ENCODE results near the gene RSL24D1.
A peak's percentile ranks its signal among the peaks of the same experiment; 100 is the strongest.

RSL24D1 gene

GRCh38 chr15:55204464-55204863 lies 7.7 kb upstream of the RSL24D1 start:
- Histone ChIP-seq H3K4me3 (replicated peaks; ENCODE audit: low read depth, low read length) (no peak overlapping the region), H3K36me3 (ENCODE audit: control insufficient read depth, insufficient read depth, low read length) (peaks cover 2% of the 10 kb centered on the region; the same call in 1 of the 2 replicates), H3K27me3 (replicated peaks; ENCODE audit: control insufficient read depth, insufficient read depth, low read length) (no peaks in the 10 kb centered on the region)
- no peak for TF ChIP-seq CTCF (IDR thresholded peaks at IDR 0.05; ENCODE audit: insufficient read depth, low read length, poor library complexity, severe bottlenecking)
- DNase-seq (ENCODE audit: extremely low read depth, insufficient read length), result no peak

- no peak for DNase-seq (ENCODE audit: extremely low read depth, insufficient read length)
- Histone ChIP-seq H3K27me3 (replicated peaks; ENCODE audit: control insufficient read depth, insufficient read depth, low read length) (no peaks in the 10 kb centered on the region), H3K4me3 (replicated peaks; ENCODE audit: low read depth, low read length) (no peak overlapping the region), H3K36me3 (ENCODE audit: control insufficient read depth, insufficient read depth, low read length) (peaks cover 2% of the 10 kb centered on the region; the same call in 1 of the 2 replicates)
- no peak for TF ChIP-seq CTCF (IDR thresholded peaks at IDR 0.05; ENCODE audit: insufficient read depth, low read length, poor library complexity, severe bottlenecking)
Measured at GRCh38 chr15:55202206-55202605, 5.5 kb upstream of the RSL24D1 start.

- H3K4me3 ChIP-seq (replicated peaks; ENCODE audit: low read depth, low read length), result no peak overlapping the region
- H3K27me3 ChIP-seq (replicated peaks; ENCODE audit: control insufficient read depth, insufficient read depth, low read length), result no peaks in the 10 kb centered on the region
- TF ChIP-seq CTCF (IDR thresholded peaks at IDR 0.05; ENCODE audit: insufficient read depth, low read length, poor library complexity, severe bottlenecking), result no peak
- DNase-seq (ENCODE audit: extremely low read depth, insufficient read length), result no peak
- no peaks in the 10 kb centered on the region for H3K36me3 ChIP-seq (ENCODE audit: control insufficient read depth, insufficient read depth, low read length)
Measured at GRCh38 chr15:55198706-55199105, 2.0 kb upstream of the RSL24D1 start.

- DNase-seq (ENCODE audit: extremely low read depth, insufficient read length), result no peak
- peak overlapping the region; percentile 98 for H3K4me3 ChIP-seq (replicated peaks; ENCODE audit: low read depth, low read length)
- no peaks in the 10 kb centered on the region for H3K36me3 ChIP-seq (ENCODE audit: control insufficient read depth, insufficient read depth, low read length)
- TF ChIP-seq CTCF (IDR thresholded peaks at IDR 0.05; ENCODE audit: insufficient read depth, low read length, poor library complexity, severe bottlenecking), result no peak
- no peaks in the 10 kb centered on the region for H3K27me3 ChIP-seq (replicated peaks; ENCODE audit: control insufficient read depth, insufficient read depth, low read length)
Measured at GRCh38 chr15:55197719-55198118, 978 bp upstream of the RSL24D1 start.

- Histone ChIP-seq H3K27me3 (replicated peaks; ENCODE audit: control insufficient read depth, insufficient read depth, low read length) (no peaks in the 10 kb centered on the region), H3K4me3 (replicated peaks; ENCODE audit: low read depth, low read length) (peak overlapping the region; percentile 98), H3K36me3 (ENCODE audit: control insufficient read depth, insufficient read depth, low read length) (no peaks in the 10 kb centered on the region)
- no peak for DNase-seq (ENCODE audit: extremely low read depth, insufficient read length)
- no peak for TF ChIP-seq CTCF (IDR thresholded peaks at IDR 0.05; ENCODE audit: insufficient read depth, low read length, poor library complexity, severe bottlenecking)
Measured at GRCh38 chr15:55197362-55197705, 593 bp upstream of the RSL24D1 start.

- Histone ChIP-seq H3K4me3 (replicated peaks; ENCODE audit: low read depth, low read length) (peak overlapping the region; percentile 98), H3K27me3 (replicated peaks; ENCODE audit: control insufficient read depth, insufficient read depth, low read length) (no peaks in the 10 kb centered on the region), H3K36me3 (ENCODE audit: control insufficient read depth, insufficient read depth, low read length) (peaks cover 2% of the 10 kb centered on the region)
- TF ChIP-seq CTCF (IDR thresholded peaks at IDR 0.05; ENCODE audit: insufficient read depth, low read length, poor library complexity, severe bottlenecking), result no peak
- no peak for DNase-seq (ENCODE audit: extremely low read depth, insufficient read length)
Measured at GRCh38 chr15:55195996-55196395, 745 bp downstream of the RSL24D1 start.

Data from GM06990 (cell line).